A549 (cell line): ENCODE measurements around the gene VPS54. TPM values are rescaled to one million over a fixed set of nuclear protein-coding genes. Genes with fewer than 3 reads are reported as not detected.

Experiments used
- ATAC-seq, 2 experiments: fragments of 200-7000 bp in 1 of 2; fragments of >200 bp in 1 of 2; cut with Nextera tagmentation in 1 of 2; cut with Tn5 transposase in 1 of 2; 3 replicates each; pipeline versions ENCODE4 v1.8.0 to v1.9.1; 2018 to 2020; ENCODE audit warnings: mild to moderate bottlenecking in 1 of 2, moderate library complexity in 1 of 2
- CTCF ChIA-PET: fragments of 300-600 bp; sonication (Branson Sonifier 250); formaldehyde crosslinking; extraction: SDS; loops from one replicate; lab custom pipeline; 2021; ENCODE audit warnings: antibody characterized with exemption, inconsistent platforms; lab: Yijun Ruan, JAX
- POLR2A ChIA-PET: fragments of 350-600 bp; formaldehyde crosslinking; extraction: SDS; loops from one replicate; lab custom pipeline; 2021; ENCODE audit warnings: antibody characterized with exemption, inconsistent platforms; lab: Yijun Ruan, JAX
- DNase-seq, 2 experiments: peaks; one replicate each; pipeline versions ENCODE4 v3.0.0 to v3.0.0-alpha.2; 2011 to 2016; ENCODE audit warnings: low read depth in 1 of 2, low spot score in 1 of 2
- FAIRE-seq: peaks from 2 replicates; lab custom pipeline; 2011; peaks lifted over from hg19 to GRCh38; lab: Jason Lieb, UNC
- H3K27ac ChIP-seq, 2 experiments: fragments of >200 bp; sonication (Bioruptor Twin); formaldehyde crosslinking; 3 replicates each; pipeline ENCODE4 v1.5.1; 2016 to 2017
- H3K4me1 ChIP-seq: fragments of >200 bp; sonication (Bioruptor Twin); formaldehyde crosslinking; 3 replicates; pipeline ENCODE4 v1.6.1; 2016
- H3K4me2 ChIP-seq: fragments of >200 bp; sonication (Bioruptor Twin); formaldehyde crosslinking; 3 replicates; pipeline ENCODE4 v1.6.1; 2016
- H3K4me3 ChIP-seq: fragments of >200 bp; sonication (Bioruptor Twin); formaldehyde crosslinking; 3 replicates; pipeline ENCODE4 v1.5.1; 2016
- H3K9me3 ChIP-seq: fragments of >200 bp; sonication (Bioruptor Twin); formaldehyde crosslinking; 3 replicates; pipeline ENCODE4 v1.6.1; 2016
- ATOH8 ChIP-seq: fragments of 250-450 bp; sonication (Bioruptor Pico); IDR thresholded peaks from 2 replicates; pipeline ENCODE4 v1.5.0; 2020; ENCODE audit warnings: low read depth, mild to moderate bottlenecking, moderate library complexity
- BHLHE40 ChIP-seq: IDR thresholded peaks from 2 replicates; pipeline ENCODE4 v1.6.1; 2012; ENCODE audit warnings: low read depth, low read length, inconsistent platforms
- CBX2 ChIP-seq: fragments of 200-600 bp; sonication (generic); IDR thresholded peaks from 2 replicates; pipeline ENCODE4 v1.6.1; 2016; ENCODE audit warnings: low read depth, mild to moderate bottlenecking, borderline replicate concordance
- CBX8 ChIP-seq: fragments of 200-600 bp; sonication (generic); IDR thresholded peaks from 2 replicates; pipeline ENCODE4 v1.6.1; 2016
- CHD2 ChIP-seq: fragments of 150-350 bp; IDR thresholded peaks from 2 replicates; pipeline ENCODE4 v1.6.1; 2014; ENCODE audit warnings: low read length; ENCODE audit not compliant: partially characterized antibody
- CTCF ChIP-seq: fragments of >200 bp; sonication (Bioruptor Twin); formaldehyde crosslinking; IDR thresholded peaks from 3 replicates; pipeline ENCODE4 v1.5.1; 2016
- EHMT2 ChIP-seq: fragments of 200-600 bp; sonication (generic); IDR thresholded peaks from 2 replicates; pipeline ENCODE4 v1.6.1; 2016; ENCODE audit warnings: antibody characterized with exemption, low read depth, mild to moderate bottlenecking, moderate library complexity
- ELK1 ChIP-seq: fragments of 150-350 bp; IDR thresholded peaks from 2 replicates; pipeline ENCODE4 v1.6.1; 2014; ENCODE audit warnings: low read depth, mild to moderate bottlenecking, low read length
- EP300 ChIP-seq, 2 experiments: fragments of >200 bp; sonication (Bioruptor Twin); formaldehyde crosslinking; IDR thresholded peaks; 2 replicates in 1 of 2; 3 replicates in 1 of 2; pipeline ENCODE4 v1.6.1; 2016 to 2017
- FOSB ChIP-seq: fragments of 250-450 bp; sonication (Bioruptor Pico); IDR thresholded peaks from 2 replicates; pipeline ENCODE4 v1.5.0; 2020; ENCODE audit warnings: mild to moderate bottlenecking, moderate library complexity
- FOXS1 ChIP-seq: fragments of 250-450 bp; sonication (Bioruptor Pico); IDR thresholded peaks from 2 replicates; pipeline ENCODE4 v1.5.0; 2020; ENCODE audit warnings: mild to moderate bottlenecking, moderate library complexity
- HEYL ChIP-seq: fragments of 250-450 bp; sonication (Bioruptor Pico); IDR thresholded peaks from 2 replicates; pipeline ENCODE4 v1.8.0; 2021; ENCODE audit warnings: mild to moderate bottlenecking, moderate library complexity
- HOXA7 ChIP-seq: fragments of 250-450 bp; sonication (Bioruptor Pico); IDR thresholded peaks from 2 replicates; pipeline ENCODE4 v1.5.0; 2020; ENCODE audit warnings: mild to moderate bottlenecking, moderate library complexity
- HOXB5 ChIP-seq: fragments of 250-450 bp; sonication (Bioruptor Pico); IDR thresholded peaks from 2 replicates; pipeline ENCODE4 v1.5.0; 2020; ENCODE audit warnings: mild to moderate bottlenecking, moderate library complexity
- JUN ChIP-seq, 2 experiments: fragments of >200 bp; sonication (Bioruptor Twin); formaldehyde crosslinking; IDR thresholded peaks; 2 replicates in 1 of 2; 3 replicates in 1 of 2; pipeline ENCODE4 v1.6.1; 2016 to 2017
- NFE2L2 ChIP-seq: fragments of 150-350 bp; conservative IDR thresholded peaks from 2 replicates; pipeline ENCODE4 v1.6.1; 2014; ENCODE audit warnings: low read length
- NPAS2 ChIP-seq: fragments of 250-450 bp; sonication (Bioruptor Pico); IDR thresholded peaks from 2 replicates; pipeline ENCODE4 v1.8.0; 2022; ENCODE audit warnings: mild to moderate bottlenecking, moderate library complexity, borderline replicate concordance
- NR3C1 ChIP-seq: fragments of >200 bp; sonication (Bioruptor Twin); formaldehyde crosslinking; IDR thresholded peaks from 3 replicates; pipeline ENCODE4 v1.6.1; 2017
- POLR2A ChIP-seq: IDR thresholded peaks from 2 replicates; pipeline ENCODE4 v1.6.1; 2012; ENCODE audit warnings: mild to moderate bottlenecking, low read length
- POLR2AphosphoS2 ChIP-seq: conservative IDR thresholded peaks from 2 replicates; pipeline ENCODE4 v1.6.1; 2012; ENCODE audit warnings: low read length, improper control_type of control experiment, inconsistent platforms
- RCOR1 ChIP-seq: fragments of 150-350 bp; IDR thresholded peaks from 2 replicates; pipeline ENCODE4 v1.6.1; 2014; ENCODE audit warnings: antibody characterized with exemption, low read length, low read depth
- RFX5 ChIP-seq: fragments of 450-650 bp; IDR thresholded peaks from 2 replicates; pipeline ENCODE4 v1.7.1; 2014; ENCODE audit warnings: antibody characterized with exemption, mild to moderate bottlenecking, moderate library complexity
- RNF2 ChIP-seq: fragments of 200-600 bp; sonication (generic); IDR thresholded peaks from 2 replicates; pipeline ENCODE4 v1.6.1; 2016; ENCODE audit warnings: low read depth, mild to moderate bottlenecking, antibody characterized with exemption, moderate library complexity, borderline replicate concordance
- SMC3 ChIP-seq: fragments of >200 bp; sonication (Bioruptor Twin); formaldehyde crosslinking; IDR thresholded peaks from 3 replicates; pipeline ENCODE4 v1.6.1; 2018; ENCODE audit warnings: inconsistent platforms
- SREBF2 ChIP-seq: fragments of 450-650 bp; IDR thresholded peaks from 2 replicates; pipeline ENCODE4 v1.6.1; 2014; ENCODE audit warnings: mild to moderate bottlenecking, moderate library complexity
- TFCP2L1 ChIP-seq: fragments of 250-450 bp; sonication (Bioruptor Pico); IDR thresholded peaks from 2 replicates; pipeline ENCODE4 v1.5.0; 2021; ENCODE audit warnings: mild to moderate bottlenecking
- USF2 ChIP-seq: fragments of 450-650 bp; IDR thresholded peaks from 2 replicates; pipeline ENCODE4 v1.6.1; 2014; ENCODE audit warnings: antibody characterized with exemption
- ZC3H11A ChIP-seq: fragments of 450-650 bp; IDR thresholded peaks from 2 replicates; pipeline ENCODE4 v1.6.1; 2014; ENCODE audit warnings: antibody characterized with exemption, mild to moderate bottlenecking
- ZFP36 ChIP-seq: fragments of 450-650 bp; IDR thresholded peaks from 2 replicates; pipeline ENCODE4 v1.6.1; 2014; ENCODE audit warnings: borderline replicate concordance; ENCODE audit not compliant: partially characterized antibody
- ZSCAN20 ChIP-seq: fragments of 250-450 bp; sonication (Bioruptor Pico); IDR thresholded peaks from 2 replicates; pipeline ENCODE4 v1.8.0; 2022; ENCODE audit warnings: mild to moderate bottlenecking, moderate library complexity
- WGBS: methylation state at CpG from one replicate; pipeline ENCODE4 v1.1.6; 2017; ENCODE audit errors: missing lambda C conversion rate; 5-methylcytosine and 5-hydroxymethylcytosine counted together
- polyA plus RNA-seq, 4 experiments: library from polyadenylated mRNA; depleted of rRNA in 3 of 4; stranded (reverse); fragments of >200 nt; fragmentation: RNase III in 1 of 4; extraction: RNeasy Plus Mini Kit Qiagen cat#74134 plus additional on column Dnase treatment in 1 of 4; gene quantifications; 2 replicates in 3 of 4; 3 replicates in 1 of 4; pipeline ENCODE4 v1.2.3, GENCODE V29; 2011 to 2017
- TF ChIP-seq, protein P1 (sequence below): fragments of >200 bp; sonication (Bioruptor Twin); formaldehyde crosslinking; IDR thresholded peaks from 2 replicates; pipeline ENCODE4 v1.6.1; 2016
- TF ChIP-seq, protein P2 (sequence below): IDR thresholded peaks from 2 replicates; pipeline ENCODE4 v1.6.1; 2012; ENCODE audit warnings: low read depth, borderline replicate concordance

VPS54 gene
- polyA plus RNA-seq, 2 of the 4 experiments (the other 2 are of a cell fraction), result 15.0 to 32.5 TPM

DNA sequence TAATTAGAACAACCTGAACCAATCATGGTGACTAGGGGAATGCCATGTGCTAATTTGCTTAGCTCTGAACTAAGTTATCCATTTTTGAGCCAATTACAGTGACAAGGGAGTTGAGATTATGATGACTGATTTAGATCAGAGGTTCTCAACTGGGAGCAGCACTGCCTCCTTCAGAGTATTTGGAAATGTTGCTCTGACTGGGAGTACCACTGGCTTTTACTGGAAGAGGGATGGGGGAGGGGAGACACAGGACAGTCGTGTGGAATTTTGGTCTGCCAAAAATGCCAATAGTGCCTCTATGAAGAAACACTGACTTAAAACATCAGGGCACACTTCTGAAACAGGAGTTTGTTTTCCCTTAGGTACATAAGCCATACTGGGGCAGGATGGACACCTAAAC, 48.1 kb upstream of the VPS54 start:
- WGBS, result 35% methylated on average over 1 of the region's 1 CpG
- TF ChIP-seq NR3C1 (no peak), RNF2 (no peak), SREBF2 (no peak), NPAS2 (no peak), RCOR1 (no peak), FOSB (CRISPR knock-in tag) (no peak), BHLHE40 (no peak), TFCP2L1 (no peak), POLR2AphosphoS2 (no peak), ELK1 (no peak), EP300 (IDR thresholded peaks at IDR 0.05) (no peak), SMC3 (no peak), ZFP36 (no peak), CTCF (no peak), HEYL (no peak), POLR2A (no peak), RFX5 (no peak), HOXB5 (CRISPR knock-in tag) (no peak)
- TF ChIP-seq, protein P1, sequence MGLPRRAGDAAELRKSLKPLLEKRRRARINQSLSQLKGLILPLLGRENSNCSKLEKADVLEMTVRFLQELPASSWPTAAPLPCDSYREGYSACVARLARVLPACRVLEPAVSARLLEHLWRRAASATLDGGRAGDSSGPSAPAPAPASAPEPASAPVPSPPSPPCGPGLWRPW, result no peak
- H3K9me3 ChIP-seq, result no peaks in the 10 kb centered on the region
- ChIA-PET CTCF (interaction anchor here (0.7 to 2.4 kb wide), 3 partner anchors 18 to 375 kb away, joined by 3 to 10 read pairs (median 6); no protein-coding TSS in a partner anchor), POLR2A (no interaction called here)
- FAIRE-seq, result no peak
- no peak for DNase-seq
- no peak overlapping the region for H3K27ac ChIP-seq
- peaks cover 10% of the 10 kb centered on the region; the same call in 1 of the 3 replicates for H3K4me1 ChIP-seq
- ATAC-seq, result no peak
- H3K4me2 ChIP-seq, result no peak overlapping the region
- no peak overlapping the region for H3K4me3 ChIP-seq

- ChIA-PET POLR2A (no interaction called here), CTCF (interaction anchor here (5.4 kb wide), 1 partner anchor 16 kb away, joined by 23 read pairs; no protein-coding TSS in a partner anchor)
- 72% methylated on average over 6 of the region's 6 CpGs for WGBS
- Histone ChIP-seq H3K4me1 (peaks cover 10% of the 10 kb centered on the region; the same call in 1 of the 3 replicates), H3K4me2 (no peak overlapping the region), H3K4me3 (no peak overlapping the region), H3K27ac (no peak overlapping the region), H3K9me3 (no peaks in the 10 kb centered on the region)
- FAIRE-seq (no peak), ATAC-seq (no peak), DNase-seq (no peak)
- TF ChIP-seq CHD2, result no peak
- no peak for TF ChIP-seq TFCP2L1
- no peak for TF ChIP-seq BHLHE40
- no peak for TF ChIP-seq EHMT2
- TF ChIP-seq ZFP36, result no peak
- TF ChIP-seq FOSB (CRISPR knock-in tag), result no peak
- TF ChIP-seq ZC3H11A, result no peak
- TF ChIP-seq, protein P2, sequence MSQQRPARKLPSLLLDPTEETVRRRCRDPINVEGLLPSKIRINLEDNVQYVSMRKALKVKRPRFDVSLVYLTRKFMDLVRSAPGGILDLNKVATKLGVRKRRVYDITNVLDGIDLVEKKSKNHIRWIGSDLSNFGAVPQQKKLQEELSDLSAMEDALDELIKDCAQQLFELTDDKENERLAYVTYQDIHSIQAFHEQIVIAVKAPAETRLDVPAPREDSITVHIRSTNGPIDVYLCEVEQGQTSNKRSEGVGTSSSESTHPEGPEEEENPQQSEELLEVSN, result no peak
- no peak for TF ChIP-seq HOXA7
- no peak for TF ChIP-seq ATOH8 (CRISPR knock-in tag)
- no peak for TF ChIP-seq USF2
- TF ChIP-seq FOXS1 (CRISPR knock-in tag), result no peak
- TF ChIP-seq, protein P1, result no peak
- no peak for TF ChIP-seq CBX2
- no peak for TF ChIP-seq JUN (IDR thresholded peaks at IDR 0.05)
- no peak for TF ChIP-seq ZSCAN20
- no peak for TF ChIP-seq SMC3
- TF ChIP-seq CBX8, result no peak
- no peak for TF ChIP-seq NFE2L2
- no peak for TF ChIP-seq RNF2
Observed at GRCh38 chr2:64065516-64065915, 46.3 kb upstream of the VPS54 start.
